Myocyte (in vitro differentiated cells): ENCODE measurements around the gene STXBP5L. TPM values are rescaled to one million over a fixed set of nuclear protein-coding genes. Genes with fewer than 3 reads are reported as not detected.
"Not testable (repeated sequence)": the region's sequence is repeated elsewhere in the genome, so short reads cannot be mapped to it uniquely, and the experiment has no call there.

ENCODE experiments used
- DNase-seq: peaks from one replicate; pipeline ENCODE4 v3.0.0-alpha.2; 2012; ENCODE audit warnings: low read depth
- microRNA-seq: library from miRNA; unstranded; fragments of <30 nt; microRNA quantifications from one replicate; pipeline ENCODE4, GENCODE V29; 2016
- total RNA-seq: library from RNA; depleted of rRNA; stranded (reverse); fragments of >200 nt; gene quantifications from 2 replicates; pipeline ENCODE4 v1.2.3, GENCODE V29; 2014

Gene STXBP5L
- total RNA-seq, 1 donor from 2014 or later, result 0.19 TPM

- no peak for DNase-seq
Observed at GRCh38 chr3:121418182-121418581, 510.2 kb downstream of the STXBP5L start.

GRCh38 chr3:121424549-121424948, 516.5 kb downstream of the STXBP5L start:
- no peak for DNase-seq

GRCh38 chr3:121430664-121431215, 522.7 kb downstream of the STXBP5L start:
- DNase-seq, result no peak

- peak; percentile 49 for DNase-seq
Observed at GRCh38 chr3:121431726-121432517, 523.9 kb downstream of the STXBP5L start.

GRCh38 chr3:121436074-121436473, 528.1 kb downstream of the STXBP5L start:
- DNase-seq, result peak; percentile 65

GRCh38 chr3:121436641-121437040, 528.6 kb downstream of the STXBP5L start:
- peak; percentile 64 for DNase-seq

GRCh38 chr3:121443456-121443855, 535.5 kb downstream of the STXBP5L start:
- peak; percentile 48 for DNase-seq

- DNase-seq, result not testable (repeated sequence)
Observed at GRCh38 chr3:121451752-121452151, 543.7 kb downstream of the STXBP5L start.

GRCh38 chr3:121462565-121462964, 554.6 kb downstream of the STXBP5L start:
- no peak for DNase-seq

GRCh38 chr3:121463745-121464144, 555.7 kb downstream of the STXBP5L start:
- no peak for DNase-seq

- DNase-seq, result peak; percentile 62
Observed at GRCh38 chr3:121467085-121467484, 559.1 kb downstream of the STXBP5L start.

GRCh38 chr3:121473001-121473400, 565.0 kb downstream of the STXBP5L start:
- DNase-seq, result peak; percentile 54

Small RNAs within 50 kb of the gene (microRNA-seq; reads per million reads assigned to microRNA genes)
- gene MIR5682, result not detected

Other genes starting within 250 kb of the STXBP5L start
- gene HGD, start 226.0 kb upstream of the STXBP5L start, total RNA-seq, result not detected in 2 replicates
- 15.3 and 16.8 TPM in 2 replicates for gene RABL3, start 165.7 kb upstream of the STXBP5L start, total RNA-seq
- 21.5 and 21.9 TPM in 2 replicates for gene GTF2E1, start 165.5 kb upstream of the STXBP5L start, total RNA-seq